ENCODE measurements around the gene AVEN.

AVEN gene

DNA sequence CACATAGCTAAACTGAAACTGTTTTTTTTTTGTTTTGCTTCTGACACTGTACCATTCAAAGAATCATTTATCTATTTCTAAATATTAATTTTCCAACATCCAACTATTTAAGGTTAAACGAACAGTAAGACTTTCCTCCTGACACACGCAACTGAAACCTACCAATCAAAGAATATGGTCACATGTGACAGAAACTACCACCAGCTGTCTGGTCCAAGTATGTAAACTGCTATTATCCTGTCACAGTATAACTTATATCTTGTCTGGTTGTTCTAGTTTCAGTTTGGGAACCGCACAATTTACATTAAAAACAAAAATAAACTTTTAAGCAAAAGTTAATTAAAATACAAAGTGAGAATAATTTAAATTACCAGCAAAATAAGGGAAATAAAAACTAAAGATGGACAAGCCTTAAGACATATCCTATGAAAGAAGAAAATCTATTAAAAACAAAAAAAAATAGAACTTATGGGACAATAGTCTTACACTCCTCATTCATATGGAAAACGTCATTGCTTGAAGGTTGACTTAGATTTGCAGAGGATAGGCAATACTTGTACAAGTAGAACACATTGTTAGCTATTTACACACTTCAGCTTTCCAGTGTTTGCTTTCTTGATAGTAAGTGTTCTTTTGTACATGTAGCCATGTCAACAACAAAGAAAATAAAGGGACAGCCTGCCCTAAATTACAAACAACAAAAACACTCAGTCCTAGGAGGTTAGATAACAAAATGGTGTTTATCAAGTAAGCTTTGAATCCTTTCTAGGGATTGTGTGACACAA is 97.5 kb downstream of the AVEN start:
- no peak for TF ChIP-seq ZNF274 (IDR thresholded peaks at IDR 0.05; ENCODE audit: low read depth, low read length)

DNA sequence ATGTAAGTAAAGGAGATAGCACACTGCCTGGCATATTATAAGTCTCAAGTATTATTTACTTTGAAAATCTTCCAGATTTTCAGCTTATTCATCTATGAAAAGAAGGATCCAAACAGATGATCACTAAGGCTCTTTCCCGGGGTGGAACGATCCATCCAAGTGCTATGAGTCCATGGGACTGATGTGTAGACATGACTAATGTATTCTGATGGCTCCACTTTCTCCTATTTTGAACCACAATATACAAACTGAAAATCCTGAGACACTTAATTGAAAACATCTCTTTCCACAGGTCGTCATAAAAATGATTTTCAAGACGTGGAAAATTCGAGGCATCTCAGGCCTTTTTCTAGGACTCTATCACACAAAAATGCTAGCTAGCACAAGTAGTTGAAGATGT is 104.1 kb downstream of the AVEN start:
- no peak for TF ChIP-seq ZNF274 (IDR thresholded peaks at IDR 0.05; ENCODE audit: low read depth, low read length)
- H3K4me3 ChIP-seq (ENCODE audit: low read length): no peak overlapping the region

More for the DNA sequence above, 97.5 kb downstream of the AVEN start:
- no peak overlapping the region for H3K4me3 ChIP-seq (ENCODE audit: low read length)

DNA sequence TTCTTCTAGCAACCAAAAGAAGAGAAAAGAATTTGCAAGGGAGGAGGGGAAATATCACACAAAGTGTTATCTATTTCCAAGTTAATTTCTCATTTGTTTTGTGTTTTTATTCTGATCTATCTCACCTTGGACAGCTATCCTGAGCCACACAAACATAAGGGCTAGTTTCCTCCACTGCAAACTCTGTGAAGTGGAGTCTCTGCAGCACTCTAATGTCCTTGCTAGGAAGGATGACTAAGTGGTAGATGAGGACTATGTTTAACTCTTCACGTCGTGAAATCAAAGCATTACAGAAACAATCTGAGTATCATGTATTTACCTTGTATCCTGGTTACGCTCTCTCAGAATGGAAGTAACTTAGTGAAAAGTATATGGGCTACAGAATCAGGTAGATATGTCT is 104.6 kb downstream of the AVEN start:
- TF ChIP-seq ZNF274 (IDR thresholded peaks at IDR 0.05; ENCODE audit: low read depth, low read length): no peak
- H3K4me3 ChIP-seq (ENCODE audit: low read length): no peak overlapping the region

DNA sequence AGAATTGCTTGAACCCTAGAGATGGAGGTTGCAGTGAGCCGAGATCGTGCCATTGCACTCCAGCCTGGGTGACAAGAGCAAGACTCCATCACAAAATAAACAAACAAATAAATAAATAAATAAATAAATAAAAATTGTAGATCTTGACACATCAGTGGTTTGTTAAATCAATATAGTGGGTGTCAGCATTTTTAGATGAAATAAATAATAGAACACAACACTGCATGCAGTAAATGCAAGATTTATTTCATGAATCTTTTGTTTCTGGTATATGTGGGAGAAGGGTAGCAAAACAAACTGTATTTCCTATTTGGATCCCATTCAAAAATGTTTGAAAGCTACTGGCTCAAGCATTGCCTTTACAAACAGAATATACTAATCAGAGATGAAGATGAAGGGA is 106.3 kb downstream of the AVEN start:
- no peak overlapping the region for H3K4me3 ChIP-seq (ENCODE audit: low read length)
- TF ChIP-seq ZNF274 (IDR thresholded peaks at IDR 0.05; ENCODE audit: low read depth, low read length): no peak

DNA sequence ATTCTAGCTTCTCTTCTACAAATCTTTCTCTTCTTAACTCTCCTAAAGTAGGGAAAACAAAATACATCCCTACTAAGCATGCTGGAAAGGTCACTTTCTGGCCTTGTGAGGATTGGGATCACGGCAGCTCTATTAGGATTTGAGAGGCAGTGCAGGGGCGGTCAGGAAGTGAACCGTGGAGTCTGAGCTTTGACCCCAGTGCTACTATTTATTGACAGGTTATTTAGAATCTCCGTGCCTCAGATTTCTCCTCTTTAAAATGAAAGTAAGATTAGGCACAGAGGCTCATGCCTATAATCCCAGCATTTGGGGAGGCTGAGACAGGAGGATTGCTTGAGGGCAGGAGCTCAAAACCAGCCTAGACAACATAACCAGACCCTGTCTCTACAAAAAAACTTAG is 112.7 kb downstream of the AVEN start:
- TF ChIP-seq ZNF274 (IDR thresholded peaks at IDR 0.05; ENCODE audit: low read depth, low read length): no peak
- H3K4me3 ChIP-seq (ENCODE audit: low read length): no peak overlapping the region

DNA sequence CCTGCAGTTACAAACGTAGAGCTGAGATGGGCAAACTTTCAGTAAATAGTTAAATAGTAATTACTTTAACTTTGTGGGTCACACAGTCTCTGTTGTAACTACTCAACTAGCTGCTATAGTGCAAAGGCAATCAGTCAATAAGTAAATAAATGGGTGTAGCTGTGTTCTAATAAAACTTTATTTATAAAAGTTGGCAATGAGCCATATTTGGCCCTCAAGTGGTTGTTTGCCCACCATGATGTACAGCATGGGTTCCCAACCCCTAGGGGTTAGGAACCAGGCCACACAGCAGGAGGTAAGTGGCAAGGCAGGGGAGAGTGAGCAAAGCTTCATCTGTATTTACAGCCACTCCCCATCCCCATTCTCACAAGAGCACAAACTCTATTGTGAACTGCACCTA is 115.6 kb downstream of the AVEN start:
- H3K4me3 ChIP-seq (ENCODE audit: low read length): no peak overlapping the region
- no peak for TF ChIP-seq ZNF274 (IDR thresholded peaks at IDR 0.05; ENCODE audit: low read depth, low read length)

DNA sequence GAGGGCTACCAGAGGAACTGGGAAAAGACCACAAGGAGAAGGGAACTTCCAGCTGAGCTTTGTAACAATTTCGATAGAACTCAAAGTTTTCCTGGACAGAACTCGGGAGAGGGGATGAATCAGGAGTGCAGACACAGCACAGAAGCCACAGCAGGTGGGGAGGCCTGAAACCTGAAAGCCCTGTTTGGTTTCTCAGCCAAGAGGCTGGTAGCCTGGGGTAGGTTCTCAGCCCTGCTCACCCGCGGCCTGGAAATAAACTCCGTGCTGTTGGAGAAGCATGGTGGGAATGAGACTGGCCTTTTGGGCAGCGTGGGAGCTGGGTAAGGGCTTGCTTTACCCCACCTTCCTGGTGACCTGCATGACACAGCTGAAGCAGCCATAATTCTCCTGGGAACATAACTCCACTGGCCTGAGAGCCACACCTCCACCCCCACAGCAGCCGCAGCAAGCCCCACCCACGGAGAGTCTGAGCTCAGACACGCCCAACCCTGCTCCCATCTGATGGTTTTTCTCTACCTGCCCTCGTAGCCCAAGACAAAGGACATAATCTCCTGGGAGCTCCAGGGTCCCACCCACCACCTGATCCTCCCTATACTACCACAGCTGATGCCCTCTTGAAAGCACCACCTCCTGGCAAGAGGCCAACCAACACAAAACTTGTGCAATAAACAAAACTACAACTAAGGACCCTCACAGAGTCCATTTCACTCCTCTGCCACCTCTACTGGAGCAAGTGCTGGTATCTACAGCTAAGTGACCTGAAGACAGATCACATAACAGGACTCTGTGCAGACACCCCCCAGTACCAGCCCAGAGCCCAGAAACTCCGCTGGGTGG is 123.2 kb downstream of the AVEN start:
- TF ChIP-seq ZNF274 (IDR thresholded peaks at IDR 0.05; ENCODE audit: low read depth, low read length): no peak
- H3K4me3 ChIP-seq (ENCODE audit: low read length): no peak overlapping the region

DNA sequence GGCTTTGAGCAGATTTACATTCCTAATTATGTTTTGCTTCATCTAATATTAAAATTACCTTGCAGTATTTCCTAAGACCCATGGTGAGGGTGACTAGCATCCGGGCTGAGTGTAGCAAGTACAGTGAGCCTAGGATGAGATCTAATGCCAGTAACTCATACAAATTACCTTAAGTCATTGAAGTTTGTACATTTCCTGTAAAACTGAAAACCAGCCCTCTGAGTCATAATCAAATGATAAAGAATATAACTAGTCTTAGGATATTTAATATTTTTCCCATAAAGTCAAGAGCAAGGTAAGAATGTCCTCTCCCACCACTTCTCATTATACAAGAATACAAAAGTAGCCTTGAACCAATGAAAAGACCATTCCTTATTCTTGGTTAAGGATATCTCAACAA is 125.5 kb downstream of the AVEN start:
- no peak for TF ChIP-seq ZNF274 (IDR thresholded peaks at IDR 0.05; ENCODE audit: low read depth, low read length)

DNA sequence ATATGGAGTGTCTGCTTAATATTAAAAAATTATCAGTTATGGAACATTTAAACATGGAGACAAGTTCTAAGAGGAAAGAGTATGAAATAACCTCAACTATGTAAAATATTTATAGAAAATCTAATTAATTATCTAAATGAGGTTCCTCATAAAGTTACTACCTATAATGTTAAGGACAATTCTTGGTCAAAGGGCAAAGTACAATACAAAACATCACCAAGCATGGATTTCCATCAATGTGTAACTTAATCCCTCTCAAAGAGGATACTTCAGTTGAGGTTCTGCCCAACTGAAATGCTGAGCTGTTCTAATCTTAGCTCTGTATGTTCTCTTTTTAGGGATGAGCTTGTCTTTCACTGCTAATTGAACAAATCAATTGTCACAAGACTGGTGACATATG is 126.7 kb downstream of the AVEN start:
- TF ChIP-seq ZNF274 (IDR thresholded peaks at IDR 0.05; ENCODE audit: low read depth, low read length): no peak
- no peak overlapping the region for H3K4me3 ChIP-seq (ENCODE audit: low read length)

More for the DNA sequence above, 125.5 kb downstream of the AVEN start:
- H3K4me3 ChIP-seq (ENCODE audit: low read length): no peak overlapping the region

DNA sequence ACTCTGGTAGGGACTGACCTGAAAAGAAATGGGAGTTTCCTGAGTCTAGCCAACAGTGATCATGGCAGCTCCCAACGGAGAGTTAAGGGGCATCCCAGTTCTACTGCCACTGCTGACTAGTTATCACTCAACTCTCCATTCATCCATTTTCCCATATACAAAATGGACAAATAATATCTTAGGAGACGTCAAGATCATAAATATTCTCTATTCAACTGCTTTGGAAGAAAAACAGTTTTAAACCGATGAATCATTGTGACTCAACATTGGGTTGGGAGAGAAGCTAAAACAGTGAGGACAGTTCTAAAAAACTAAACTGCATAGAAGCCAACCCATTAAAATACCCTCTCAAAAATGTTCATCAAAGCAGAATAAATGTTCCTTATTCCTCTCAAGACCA is 128.3 kb downstream of the AVEN start:
- no peak for TF ChIP-seq ZNF274 (IDR thresholded peaks at IDR 0.05; ENCODE audit: low read depth, low read length)
- no peak overlapping the region for H3K4me3 ChIP-seq (ENCODE audit: low read length)

DNA sequence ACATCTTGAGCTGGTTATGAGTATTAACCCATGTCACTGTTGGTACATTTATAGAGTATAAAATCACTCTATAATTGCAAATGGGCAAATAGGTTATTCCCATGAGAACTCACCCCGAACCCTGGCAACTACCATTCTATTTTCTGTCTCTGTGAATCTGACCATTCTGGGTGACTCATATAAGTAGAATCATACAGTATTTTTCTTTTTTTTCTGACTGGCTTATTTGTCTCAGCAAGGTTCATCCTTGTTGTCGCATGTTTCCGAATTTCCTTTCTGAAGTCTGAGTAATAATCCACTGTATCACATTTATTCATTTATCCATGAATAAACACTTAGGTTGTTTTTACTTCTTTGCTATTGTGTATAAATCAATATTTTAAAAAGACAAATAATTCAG is 130.6 kb downstream of the AVEN start:
- no peak overlapping the region for H3K4me3 ChIP-seq (ENCODE audit: low read length)
- no peak for TF ChIP-seq ZNF274 (IDR thresholded peaks at IDR 0.05; ENCODE audit: low read depth, low read length)

DNA sequence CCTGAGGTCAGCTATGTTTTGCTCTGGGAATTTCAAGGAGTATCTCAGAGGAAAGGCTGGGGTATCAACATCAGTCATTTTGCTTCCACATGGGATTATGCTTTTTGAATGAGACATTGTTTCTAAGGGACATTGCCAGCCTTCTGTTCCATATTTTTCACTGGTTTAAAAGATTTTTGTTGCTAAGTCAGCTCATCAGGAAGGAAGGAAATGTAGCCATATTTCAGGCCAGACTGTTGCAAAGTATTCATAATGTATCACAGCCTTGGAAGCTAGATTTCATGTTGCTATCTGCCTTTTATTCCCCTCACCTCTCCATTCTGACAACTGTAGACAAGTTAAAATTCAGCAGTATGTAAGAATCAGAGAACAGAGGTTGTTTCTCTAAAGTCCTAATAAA is 131.7 kb downstream of the AVEN start:
- no peak for TF ChIP-seq ZNF274 (IDR thresholded peaks at IDR 0.05; ENCODE audit: low read depth, low read length)
- no peak overlapping the region for H3K4me3 ChIP-seq (ENCODE audit: low read length)

DNA sequence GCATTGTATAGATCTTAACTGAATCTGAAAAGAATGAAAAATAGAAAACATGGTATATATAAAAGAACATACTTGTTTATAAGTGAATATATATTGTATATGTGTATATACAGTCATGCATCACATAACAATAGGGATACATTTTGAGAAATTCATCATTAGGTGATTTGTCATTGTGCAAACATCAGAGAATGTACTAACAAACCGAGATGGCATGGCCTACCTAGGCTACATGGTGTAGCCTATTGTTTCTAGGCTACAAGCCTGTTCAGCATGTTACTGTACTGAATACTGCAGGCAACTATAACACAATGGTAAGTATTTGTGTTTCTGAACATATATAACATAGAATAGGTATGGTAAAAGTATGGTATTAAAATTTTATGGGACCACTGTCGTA is 135.3 kb downstream of the AVEN start:
- no peak for TF ChIP-seq ZNF274 (IDR thresholded peaks at IDR 0.05; ENCODE audit: low read depth, low read length)
- H3K4me3 ChIP-seq (ENCODE audit: low read length): no peak overlapping the region

DNA sequence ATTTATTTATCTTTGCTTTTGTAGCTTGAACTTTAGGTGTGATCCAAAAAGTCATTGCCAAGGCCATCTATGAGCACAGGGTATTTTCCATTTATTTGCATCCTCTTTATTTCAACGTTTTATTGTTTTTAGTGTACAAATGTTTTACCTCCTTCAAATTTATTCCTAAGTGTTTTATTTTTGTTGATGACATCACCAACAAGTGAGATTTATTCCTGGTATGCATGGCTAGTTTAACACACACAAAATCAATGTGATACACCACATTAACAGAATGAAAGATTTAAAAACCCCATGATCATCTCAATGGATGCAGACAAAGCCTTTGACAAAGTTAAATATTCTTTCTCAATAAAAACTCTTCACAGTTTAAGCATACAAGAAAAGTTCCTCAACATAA is 137.0 kb downstream of the AVEN start:
- no peak for TF ChIP-seq ZNF274 (IDR thresholded peaks at IDR 0.05; ENCODE audit: low read depth, low read length)
- no peak overlapping the region for H3K4me3 ChIP-seq (ENCODE audit: low read length)

DNA sequence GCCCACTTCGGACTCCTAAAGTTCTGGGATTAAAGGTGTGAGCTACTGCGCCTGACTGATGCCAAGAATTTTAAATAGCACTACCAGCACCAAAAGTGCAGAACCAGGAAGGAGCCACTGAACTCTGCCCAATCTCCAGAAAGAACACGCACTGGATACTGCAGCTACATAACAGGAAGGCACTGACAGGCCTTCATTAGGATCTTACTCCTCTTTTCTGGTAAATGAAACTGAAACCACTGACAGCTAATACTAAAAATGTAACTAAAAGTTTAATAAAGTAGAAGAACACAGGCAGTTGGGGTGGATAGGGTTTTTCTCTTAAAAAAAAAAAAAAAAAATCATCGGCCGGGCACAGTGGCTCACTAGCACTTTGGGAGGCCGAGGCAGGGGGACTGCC is 144.8 kb downstream of the AVEN start:
- no peak overlapping the region for H3K4me3 ChIP-seq (ENCODE audit: low read length)
- no peak for TF ChIP-seq ZNF274 (IDR thresholded peaks at IDR 0.05; ENCODE audit: low read depth, low read length)
